GM19372 (cell line): Measurements from ENCODE around the gene CMTM2.
"Not testable (repeated sequence)": the region's sequence is repeated elsewhere in the genome, so short reads cannot be mapped to it uniquely, and the experiment has no call there.

Experiments used
- ATAC-seq: cut with Tn5 transposase; IDR thresholded peaks from one replicate; pipeline ENCODE4 v1.9.1; 2021; ENCODE audit warnings: mild to moderate bottlenecking, low read depth, moderate library complexity; ENCODE audit not compliant: unreplicated experiment

CMTM2 gene

DNA sequence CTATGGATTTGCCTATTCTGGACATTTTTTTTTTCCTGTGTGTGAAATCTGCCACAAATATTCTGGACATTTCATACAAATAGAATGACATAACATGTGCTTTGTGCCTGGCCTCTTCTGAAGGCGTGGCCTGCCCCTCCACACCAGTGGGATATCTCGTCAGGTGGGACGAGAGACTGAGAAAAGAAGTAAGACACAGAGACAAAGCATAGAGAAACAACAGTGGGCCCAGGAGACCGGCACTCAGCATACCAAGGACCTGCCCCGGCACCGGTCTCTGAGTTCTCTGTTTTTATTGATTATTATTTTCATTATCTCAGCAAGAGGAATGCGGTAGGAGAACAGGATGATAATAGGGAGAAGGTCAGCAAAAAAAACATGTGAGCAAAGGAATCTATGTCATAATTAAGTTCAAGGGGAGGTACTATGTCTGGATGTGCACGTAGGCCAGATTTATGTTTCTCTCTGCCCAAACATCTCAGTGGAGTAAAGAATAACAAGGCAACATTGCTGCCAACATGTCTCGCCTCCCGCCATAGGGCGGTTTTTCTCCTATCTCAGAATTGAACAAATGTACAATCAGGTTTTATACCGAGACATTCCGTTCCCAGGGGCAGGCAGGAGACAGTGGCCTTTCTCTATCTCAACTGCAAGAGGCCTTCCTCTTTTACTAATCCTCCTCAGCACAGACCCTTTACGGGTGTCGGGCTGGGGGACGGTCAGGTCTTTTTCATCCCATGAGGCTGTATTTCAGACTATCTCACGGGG lies 48.5 kb downstream of the CMTM2 start:
- ATAC-seq: not testable (repeated sequence)

- no peak for ATAC-seq
Measured at GRCh38 chr16:66629856-66630255, 50.6 kb downstream of the CMTM2 start.

- ATAC-seq: not testable (repeated sequence)
Measured at GRCh38 chr16:66630561-66631260, 51.4 kb downstream of the CMTM2 start.

DNA sequence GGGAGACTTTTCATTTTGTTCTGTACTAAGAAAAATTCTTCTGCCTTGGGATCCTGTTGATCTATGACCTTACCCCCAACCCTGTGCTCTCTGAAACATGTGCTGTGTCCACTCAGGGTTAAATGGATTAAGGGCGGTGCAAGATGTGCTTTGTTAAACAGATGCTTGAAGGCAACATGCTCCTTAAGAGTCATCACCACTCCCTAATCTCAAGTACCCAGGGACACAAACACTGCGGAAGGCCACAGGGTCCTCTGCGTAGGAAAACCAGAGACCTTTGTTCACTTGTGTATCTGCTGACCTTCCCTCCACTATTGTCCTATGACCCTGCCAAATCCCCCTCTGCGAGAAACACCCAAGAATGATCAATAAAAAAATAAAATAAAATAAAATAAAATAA lies 52.3 kb downstream of the CMTM2 start:
- not testable (repeated sequence) for ATAC-seq

DNA sequence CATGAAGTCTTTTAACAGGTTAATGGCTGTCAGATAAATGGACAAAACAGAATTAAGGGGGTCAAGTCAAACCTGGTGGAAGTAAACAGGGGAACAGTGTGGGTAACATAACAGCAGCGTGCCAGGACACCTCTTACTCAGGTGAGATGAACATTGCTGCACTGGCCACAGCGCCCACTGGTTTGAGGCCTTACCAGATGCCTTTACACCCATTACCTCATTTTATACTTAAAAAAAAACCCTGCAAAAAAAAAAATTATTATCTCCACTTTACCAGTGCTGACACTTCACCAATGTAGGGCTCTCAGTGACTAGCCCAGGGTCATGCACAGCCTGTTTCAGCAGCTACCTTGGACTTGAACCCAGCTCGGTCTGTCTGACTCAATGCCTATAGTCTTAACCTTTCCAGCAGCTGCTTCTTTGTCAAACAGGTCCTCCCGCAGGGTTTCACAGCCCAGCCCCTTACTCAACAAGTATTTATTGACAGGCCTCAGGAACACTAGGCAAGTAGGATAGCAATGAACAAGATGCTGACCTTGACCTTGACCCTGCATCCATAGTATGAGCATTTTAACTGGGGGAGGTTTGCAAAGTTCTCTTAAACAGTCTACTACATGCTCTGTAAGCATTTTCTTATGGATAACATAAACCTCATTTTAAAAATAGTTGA lies 55.4 kb downstream of the CMTM2 start:
- no peak for ATAC-seq

GRCh38 chr16:66635406-66635805 lies 56.1 kb downstream of the CMTM2 start:
- ATAC-seq: no peak

- ATAC-seq: no peak
Measured at GRCh38 chr16:66636199-66636598, 56.9 kb downstream of the CMTM2 start.

GRCh38 chr16:66637806-66638205 lies 58.5 kb downstream of the CMTM2 start:
- no peak for ATAC-seq
